ENCODE measurements around the gene PSG2.
"Not testable (repeated sequence)": the region's sequence is repeated elsewhere in the genome, so short reads cannot be mapped to it uniquely, and the experiment has no call there.

- TF ChIP-seq, protein P1, sequence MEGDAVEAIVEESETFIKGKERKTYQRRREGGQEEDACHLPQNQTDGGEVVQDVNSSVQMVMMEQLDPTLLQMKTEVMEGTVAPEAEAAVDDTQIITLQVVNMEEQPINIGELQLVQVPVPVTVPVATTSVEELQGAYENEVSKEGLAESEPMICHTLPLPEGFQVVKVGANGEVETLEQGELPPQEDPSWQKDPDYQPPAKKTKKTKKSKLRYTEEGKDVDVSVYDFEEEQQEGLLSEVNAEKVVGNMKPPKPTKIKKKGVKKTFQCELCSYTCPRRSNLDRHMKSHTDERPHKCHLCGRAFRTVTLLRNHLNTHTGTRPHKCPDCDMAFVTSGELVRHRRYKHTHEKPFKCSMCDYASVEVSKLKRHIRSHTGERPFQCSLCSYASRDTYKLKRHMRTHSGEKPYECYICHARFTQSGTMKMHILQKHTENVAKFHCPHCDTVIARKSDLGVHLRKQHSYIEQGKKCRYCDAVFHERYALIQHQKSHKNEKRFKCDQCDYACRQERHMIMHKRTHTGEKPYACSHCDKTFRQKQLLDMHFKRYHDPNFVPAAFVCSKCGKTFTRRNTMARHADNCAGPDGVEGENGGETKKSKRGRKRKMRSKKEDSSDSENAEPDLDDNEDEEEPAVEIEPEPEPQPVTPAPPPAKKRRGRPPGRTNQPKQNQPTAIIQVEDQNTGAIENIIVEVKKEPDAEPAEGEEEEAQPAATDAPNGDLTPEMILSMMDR (IDR thresholded peaks at IDR 0.05) = not testable (repeated sequence)
- TF ChIP-seq POLR2A (IDR thresholded peaks at IDR 0.05) = not testable (repeated sequence)
These were observed 1.2 kb upstream of the PSG2 start for GRCh38 chr19:43083721-43084120.
